Testis (tissue), 2 donors: Measurements from ENCODE around the gene FBLN2.

Source experiments
- CTCF ChIP-seq, 3 experiments: fragments of 450-650 bp in 2 of 3; fragments of 200-600 bp in 1 of 3; sonication (generic) in 1 of 3; IDR thresholded peaks; one replicate each; pipeline ENCODE4 v1.5.1; 2016 to 2019; ENCODE audit warnings: antibody characterized with exemption in 3 of 3, mild to moderate bottlenecking in 2 of 3, moderate library complexity in 1 of 3
- POLR2A ChIP-seq: fragments of 450-650 bp; IDR thresholded peaks from one replicate; pipeline ENCODE4 v1.6.1; 2017; ENCODE audit warnings: antibody characterized with exemption, mild to moderate bottlenecking, moderate library complexity

- TF ChIP-seq CTCF (IDR thresholded peaks at IDR 0.05) (no peak), POLR2A (no peak)
These were observed 71.9 kb downstream of the FBLN2 start for GRCh38 chr3:13620776-13621365.
